A172 (cell line): ENCODE results near the gene ADAM12. TPM values are rescaled to one million over a fixed set of nuclear protein-coding genes. Genes with fewer than 3 reads are reported as not detected.
A peak's percentile ranks its signal among the peaks of the same experiment; 100 is the strongest.

Experiments used
- DNase-seq: peaks from one replicate; pipeline ENCODE4 v3.0.0-alpha.2; 2015; ENCODE audit warnings: low spot score
- total RNA-seq: library from RNA; depleted of rRNA; stranded (reverse); fragments of >200 nt; shearing (Covaris generic); gene quantifications from 2 replicates; pipeline ENCODE4 v1.2.3, GENCODE V29; 2014

ADAM12 gene
- total RNA-seq, 1 experiment from 2014 or later = 8.1 TPM

GRCh38 chr10:126123466-126123865 lies 264.8 kb downstream of the ADAM12 start:
- no peak for DNase-seq

- DNase-seq = no peak
Observed at GRCh38 chr10:126122881-126123280, 265.4 kb downstream of the ADAM12 start.

- DNase-seq = no peak
Observed at GRCh38 chr10:126119599-126119998, 268.7 kb downstream of the ADAM12 start.

- DNase-seq = no peak
Observed at GRCh38 chr10:126118476-126118875, 269.8 kb downstream of the ADAM12 start.

GRCh38 chr10:126117196-126117595 lies 271.1 kb downstream of the ADAM12 start:
- DNase-seq = no peak

GRCh38 chr10:126115886-126116285 lies 272.4 kb downstream of the ADAM12 start:
- DNase-seq = no peak

GRCh38 chr10:126114884-126115555 lies 273.3 kb downstream of the ADAM12 start:
- DNase-seq = no peak

GRCh38 chr10:126111516-126111915 lies 276.8 kb downstream of the ADAM12 start:
- DNase-seq = no peak

GRCh38 chr10:126110489-126111180 lies 277.6 kb downstream of the ADAM12 start:
- no peak for DNase-seq

- no peak for DNase-seq
Observed at GRCh38 chr10:126109893-126110292, 278.4 kb downstream of the ADAM12 start.

- no peak for DNase-seq
Observed at GRCh38 chr10:126108693-126109092, 279.6 kb downstream of the ADAM12 start.

- no peak for DNase-seq
Observed at GRCh38 chr10:126104767-126105166, 283.5 kb downstream of the ADAM12 start.

GRCh38 chr10:126102636-126103035 lies 285.6 kb downstream of the ADAM12 start:
- DNase-seq = no peak

- DNase-seq = no peak
Observed at GRCh38 chr10:126101736-126102135, 286.5 kb downstream of the ADAM12 start.

- no peak for DNase-seq
Observed at GRCh38 chr10:126101325-126101724, 287.0 kb downstream of the ADAM12 start.

- no peak for DNase-seq
Observed at GRCh38 chr10:126099366-126099765, 288.9 kb downstream of the ADAM12 start.

GRCh38 chr10:126098226-126098581 lies 290.1 kb downstream of the ADAM12 start:
- no peak for DNase-seq

GRCh38 chr10:126097558-126098225 lies 290.6 kb downstream of the ADAM12 start:
- DNase-seq = no peak

GRCh38 chr10:126094537-126094936 lies 293.7 kb downstream of the ADAM12 start:
- DNase-seq = no peak

GRCh38 chr10:126092366-126093215 lies 295.7 kb downstream of the ADAM12 start:
- no peak for DNase-seq

- DNase-seq = peak; percentile 91
Observed at GRCh38 chr10:126090911-126091728, 297.2 kb downstream of the ADAM12 start.
